IMR-90 (cell line): ENCODE data around the gene GINS1. TPM values are rescaled to one million over a fixed set of nuclear protein-coding genes. Genes with fewer than 3 reads are reported as not detected.
A peak's percentile ranks its signal among the peaks of the same experiment; 100 is the strongest.

Experiments used
- ATAC-seq: fragments of 200-7000 bp; cut with Tn5 transposase; 2 replicates; pipeline ENCODE4 v1.9.1; 2020; ENCODE audit warnings: low read depth, mild to moderate bottlenecking, moderate library complexity
- BruUV-seq: library from RNA; stranded (reverse); fragments of 400-500 nt; replicated peaks from 2 replicates; lab custom pipeline; 2021; lab: Mats Ljungman, UMichigan
- CTCF ChIA-PET: fragments of 300-600 bp; formaldehyde crosslinking; extraction: SDS; loops from one replicate; lab custom pipeline; 2021; ENCODE audit warnings: antibody characterized with exemption; lab: Yijun Ruan, JAX
- POLR2A ChIA-PET: fragments of 300-600 bp; sonication (Branson Sonifier 250); formaldehyde crosslinking; loops from one replicate; lab custom pipeline; 2022; ENCODE audit warnings: antibody characterized with exemption; ENCODE audit not compliant: unreplicated experiment; lab: Charles Lee
- DNase-seq: peaks from one replicate; pipeline ENCODE4 v3.0.0; 2013
- H2AFZ ChIP-seq: replicated peaks from 2 replicates; pipeline ENCODE3; 2013; ENCODE audit warnings: low read length, mild to moderate bottlenecking; ENCODE audit not compliant: poor library complexity
- H2AK5ac ChIP-seq: 2 replicates; pipeline ENCODE4 v1.6.1; 2013; ENCODE audit warnings: low read depth, low read length, inconsistent platforms
- H2AK9ac ChIP-seq: replicated peaks from 2 replicates; pipeline ENCODE3; 2013; ENCODE audit warnings: mild to moderate bottlenecking, low read depth, low read length, moderate library complexity; ENCODE audit not compliant: poor library complexity
- H2BK120ac ChIP-seq: 2 replicates; pipeline ENCODE4 v1.6.1; 2013; ENCODE audit warnings: low read depth, low read length, inconsistent platforms
- H2BK15ac ChIP-seq: 3 replicates; pipeline ENCODE4 v1.6.1; 2013; ENCODE audit warnings: low read depth, low read length, inconsistent platforms
- H2BK20ac ChIP-seq: 2 replicates; pipeline ENCODE4 v1.6.1; 2013; ENCODE audit warnings: low read depth, mild to moderate bottlenecking, inconsistent platforms, low read length, moderate library complexity
- H2BK5ac ChIP-seq: 2 replicates; pipeline ENCODE4 v1.6.1; 2013; ENCODE audit warnings: mild to moderate bottlenecking, low read depth, low read length, inconsistent platforms; ENCODE audit not compliant: poor library complexity, severe bottlenecking
- H3K14ac ChIP-seq: replicated peaks from 2 replicates; pipeline ENCODE4 v1.6.1; 2013; ENCODE audit warnings: low read depth, low read length, inconsistent platforms
- H3K18ac ChIP-seq: 2 replicates; pipeline ENCODE4 v1.6.1; 2013; ENCODE audit warnings: low read depth, low read length, control low read depth
- H3K23ac ChIP-seq: 2 replicates; pipeline ENCODE4 v1.6.1; 2013; ENCODE audit warnings: low read depth, low read length, inconsistent platforms
- H3K27ac ChIP-seq: 2 replicates; pipeline ENCODE4 v1.5.1; 2013; ENCODE audit warnings: mild to moderate bottlenecking, control low read depth, low read length; ENCODE audit not compliant: insufficient read depth
- H3K27me3 ChIP-seq: 2 replicates; pipeline ENCODE4 v1.6.1; 2013; ENCODE audit warnings: low read length; ENCODE audit not compliant: control insufficient read depth, insufficient read depth
- H3K36me3 ChIP-seq: 2 replicates; pipeline ENCODE4 v1.6.1; 2013; ENCODE audit warnings: low read length, mixed read lengths; ENCODE audit not compliant: control insufficient read depth, insufficient read depth
- H3K4ac ChIP-seq: 2 replicates; pipeline ENCODE4 v1.6.1; 2013; ENCODE audit warnings: low read depth, low read length, inconsistent platforms
- H3K4me1 ChIP-seq: 2 replicates; pipeline ENCODE4 v1.6.1; 2013; ENCODE audit warnings: low read length, mixed read lengths; ENCODE audit not compliant: control insufficient read depth, insufficient read depth
- H3K4me2 ChIP-seq: 2 replicates; pipeline ENCODE4 v1.6.1; 2013; ENCODE audit warnings: low read depth, mild to moderate bottlenecking, control low read depth, low read length, moderate library complexity
- H3K4me3 ChIP-seq: 2 replicates; pipeline ENCODE4 v1.5.1; 2013; ENCODE audit warnings: low read depth, mild to moderate bottlenecking, control low read depth, low read length, moderate library complexity; ENCODE audit not compliant: insufficient read depth
- H3K56ac ChIP-seq: 2 replicates; pipeline ENCODE4 v1.6.1; 2013; ENCODE audit warnings: low read length, inconsistent platforms; ENCODE audit not compliant: insufficient read depth; ENCODE audit errors: extremely low read depth
- H3K79me1 ChIP-seq, 2 experiments: 2 replicates each; pipeline ENCODE4 v1.6.1; 2013; ENCODE audit warnings: low read length in 2 of 2, inconsistent platforms in 1 of 2, low read depth in 1 of 2
- H3K9ac ChIP-seq: 2 replicates; pipeline ENCODE4 v1.6.1; 2013; ENCODE audit warnings: low read depth, low read length, control low read depth
- H3K9me1 ChIP-seq: 2 replicates; pipeline ENCODE4 v1.6.1; 2013; ENCODE audit warnings: low read length, inconsistent platforms; ENCODE audit not compliant: insufficient read depth
- H3K9me3 ChIP-seq: 2 replicates; pipeline ENCODE4 v1.6.1; 2013; ENCODE audit warnings: low read length; ENCODE audit not compliant: control insufficient read depth, insufficient read depth
- H4K20me1 ChIP-seq: 2 replicates; pipeline ENCODE4 v1.6.1; 2013; ENCODE audit warnings: low read length, inconsistent platforms; ENCODE audit not compliant: insufficient read depth
- H4K5ac ChIP-seq: 2 replicates; pipeline ENCODE4 v1.6.1; 2013; ENCODE audit warnings: mild to moderate bottlenecking, low read depth, low read length, control low read depth
- H4K8ac ChIP-seq, 2 experiments: 2 replicates each; pipeline ENCODE4 v1.6.1; 2013; ENCODE audit warnings: low read depth in 2 of 2, low read length in 2 of 2, control low read depth in 1 of 2, inconsistent platforms in 1 of 2
- H4K91ac ChIP-seq: 2 replicates; pipeline ENCODE4 v1.6.1; 2013; ENCODE audit warnings: low read depth, low read length, inconsistent platforms; ENCODE audit not compliant: insufficient read depth
- BHLHE40 ChIP-seq: fragments of 150-350 bp; IDR thresholded peaks from 2 replicates; pipeline ENCODE4 v1.6.1; 2016; ENCODE audit warnings: mild to moderate bottlenecking, low read depth, low read length
- CEBPB ChIP-seq: IDR thresholded peaks from 2 replicates; pipeline ENCODE4 v1.6.1; 2012; ENCODE audit warnings: low read depth, low read length, improper control_type of control experiment
- CTCF ChIP-seq: conservative IDR thresholded peaks from 2 replicates; pipeline ENCODE4 v1.5.1; 2012; ENCODE audit warnings: mild to moderate bottlenecking, low read depth, low read length, improper control_type of control experiment
- ELK1 ChIP-seq: fragments of 150-350 bp; IDR thresholded peaks from 2 replicates; pipeline ENCODE4 v1.6.1; 2016; ENCODE audit warnings: low read depth, mild to moderate bottlenecking, low read length, moderate library complexity, borderline replicate concordance
- FOS ChIP-seq: fragments of 150-350 bp; IDR thresholded peaks from 2 replicates; pipeline ENCODE4 v1.6.1; 2016; ENCODE audit warnings: low read depth, low read length
- MAFK ChIP-seq: IDR thresholded peaks from 2 replicates; pipeline ENCODE4 v1.6.1; 2012; ENCODE audit warnings: low read depth, low read length, improper control_type of control experiment
- MXI1 ChIP-seq: IDR thresholded peaks from 2 replicates; pipeline ENCODE4 v1.6.1; 2012; ENCODE audit warnings: low read depth, mild to moderate bottlenecking, low read length, moderate library complexity, borderline replicate concordance
- POLR2A ChIP-seq: IDR thresholded peaks from 2 replicates; pipeline ENCODE4 v1.6.1; 2012; ENCODE audit warnings: mild to moderate bottlenecking, low read depth, low read length
- RAD21 ChIP-seq: IDR thresholded peaks from 2 replicates; pipeline ENCODE4 v1.6.1; 2012; ENCODE audit warnings: low read length, improper control_type of control experiment
- RCOR1 ChIP-seq: IDR thresholded peaks from 2 replicates; pipeline ENCODE4 v1.6.1; 2012; ENCODE audit warnings: mild to moderate bottlenecking, low read length, improper control_type of control experiment; ENCODE audit not compliant: insufficient replicate concordance
- RFX5 ChIP-seq: IDR thresholded peaks from 2 replicates; pipeline ENCODE4 v1.8.0; 2012; ENCODE audit warnings: low read depth, mild to moderate bottlenecking, low read length, moderate library complexity
- SMC3 ChIP-seq: fragments of 150-350 bp; IDR thresholded peaks from 2 replicates; pipeline ENCODE4 v1.6.1; 2016; ENCODE audit warnings: low read depth, mild to moderate bottlenecking, antibody characterized with exemption, low read length, moderate library complexity
- WGBS, 2 experiments: methylation state at CpG; one replicate each; pipeline versions ENCODE4 v1.1.5 to v1.1.7; 2013; ENCODE audit warnings: missing lambda C conversion rate in 2 of 2; ENCODE audit not compliant: insufficient read length in 1 of 2; ENCODE audit errors: extremely low coverage in 2 of 2; 5-methylcytosine and 5-hydroxymethylcytosine counted together
- dilution Hi-C: fragments of 300-500 bp; cut with HindIII; formaldehyde crosslinking; loops from one replicate; pipeline ENCODE4 v1.14.3; 2018; ENCODE audit warnings: low sequenced_read_pairs; ENCODE audit not compliant: unreplicated experiment
- in situ Hi-C: fragments of 300-500 bp; cut with MboI; formaldehyde crosslinking; loops from 3 replicates; pipeline ENCODE4 v1.14.3; 2019; ENCODE audit warnings: low sequenced_read_pairs, inconsistent platforms, mixed read lengths
- intact Hi-C: fragments of 100-400 bp; cut with micrococcal nuclease; formaldehyde crosslinking; loops from 2 replicates; pipeline ENCODE4 v1.10.0; 2022
- polyA plus RNA-seq, 3 experiments: library from polyadenylated mRNA; depleted of rRNA; stranded (reverse); fragments of >200 nt; gene quantifications; 2 replicates each; pipeline ENCODE4 v1.2.3, GENCODE V29; 2012; ENCODE audit warnings: low replicate concordance in 1 of 3
- total RNA-seq: library from RNA; depleted of rRNA; stranded (reverse); fragments of >200 nt; gene quantifications from 2 replicates; pipeline ENCODE4 v1.2.3, GENCODE V29; 2012
- TF ChIP-seq, protein P1 (sequence below): fragments of 150-350 bp; IDR thresholded peaks from 2 replicates; pipeline ENCODE4 v1.6.1; 2017; ENCODE audit warnings: mild to moderate bottlenecking, antibody characterized with exemption, low read length, low read depth

The GINS1 gene
- total and polyA plus RNA-seq, 2 of the 4 experiments (the other 2 are of a cell fraction): 4.9 to 6.6 TPM

DNA sequence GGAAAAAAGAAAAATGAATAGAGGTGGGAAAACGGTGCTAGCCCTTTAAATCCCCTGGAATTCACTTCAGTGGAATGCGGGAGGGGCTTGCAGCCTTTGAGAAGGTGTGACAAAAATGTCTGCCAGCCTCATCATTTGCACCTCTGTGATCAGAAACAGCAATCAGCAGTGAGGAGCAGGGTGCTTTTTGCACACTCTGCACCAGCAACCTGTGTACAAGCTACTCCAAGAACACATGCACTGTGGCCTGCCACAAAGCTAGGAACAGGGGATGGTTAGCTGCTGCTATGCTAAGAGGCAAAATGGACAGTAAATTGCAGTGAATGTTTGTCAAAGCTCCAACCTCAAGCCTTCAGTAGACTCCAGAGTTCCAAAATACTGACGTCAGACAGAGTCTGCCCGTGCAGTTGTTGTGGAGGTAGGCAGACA is 29.7 kb downstream of the GINS1 start:
- H3K27me3 ChIP-seq: no peaks in the 10 kb centered on the region
- H3K4ac ChIP-seq: no peak overlapping the region
- no peak overlapping the region for H4K91ac ChIP-seq
- peak; percentile 68 for ATAC-seq
- H3K4me3 ChIP-seq: no peak overlapping the region
- no peak for TF ChIP-seq RCOR1
- TF ChIP-seq MAFK: no peak
- no peak for TF ChIP-seq FOS
- no peak for TF ChIP-seq POLR2A
- TF ChIP-seq ELK1: no peak
- no peak for TF ChIP-seq BHLHE40
- no peak for TF ChIP-seq MXI1
- no peak for TF ChIP-seq SMC3
- no peak for TF ChIP-seq RFX5
- TF ChIP-seq CEBPB: no peak
- TF ChIP-seq RAD21: no peak
- TF ChIP-seq, protein P1, sequence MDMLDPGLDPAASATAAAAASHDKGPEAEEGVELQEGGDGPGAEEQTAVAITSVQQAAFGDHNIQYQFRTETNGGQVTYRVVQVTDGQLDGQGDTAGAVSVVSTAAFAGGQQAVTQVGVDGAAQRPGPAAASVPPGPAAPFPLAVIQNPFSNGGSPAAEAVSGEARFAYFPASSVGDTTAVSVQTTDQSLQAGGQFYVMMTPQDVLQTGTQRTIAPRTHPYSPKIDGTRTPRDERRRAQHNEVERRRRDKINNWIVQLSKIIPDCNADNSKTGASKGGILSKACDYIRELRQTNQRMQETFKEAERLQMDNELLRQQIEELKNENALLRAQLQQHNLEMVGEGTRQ: no peak
- no peak for TF ChIP-seq CTCF
- intact Hi-C loops: no loop called here
- peak overlapping the region; percentile 82 for H2AFZ ChIP-seq
- no peak overlapping the region for H2AK9ac ChIP-seq
- H2AK5ac ChIP-seq: no peak overlapping the region
- H4K5ac ChIP-seq: no peak overlapping the region
- in situ Hi-C loops: loop anchor here (25.0 kb wide), 1 partner anchor 425 kb away; no protein-coding TSS in a partner anchor
- peaks cover 4% of the 10 kb centered on the region; the same call in 1 of the 2 replicates for H3K36me3 ChIP-seq
- no peak overlapping the region for H3K18ac ChIP-seq
- no peak overlapping the region for H3K9ac ChIP-seq
- dilution Hi-C loops: no loop called here
- no peak overlapping the region for H2BK20ac ChIP-seq
- no peak overlapping the region for H2BK5ac ChIP-seq
- 29% methylated on average over 2 of the region's 4 CpGs; no CpG with 5 or more reads in 1 of the 2 experiments for WGBS, 2 experiments
- H3K27ac ChIP-seq: no peak overlapping the region
- DNase-seq: peak; percentile 40
- H3K4me2 ChIP-seq: no peak overlapping the region
- H2BK15ac ChIP-seq: no peak overlapping the region
- H4K20me1 ChIP-seq: no peaks in the 10 kb centered on the region
- ChIA-PET POLR2A (no interaction called here), CTCF (interaction anchor here (0.6 kb wide), 1 partner anchor 88 kb away, joined by 3 read pairs; no protein-coding TSS in a partner anchor)
- H3K9me3 ChIP-seq: no peaks in the 10 kb centered on the region
- no peak overlapping the region for H3K56ac ChIP-seq
- no peak overlapping the region for H2BK120ac ChIP-seq
- H3K14ac ChIP-seq: no peak overlapping the region
- H3K23ac ChIP-seq: no peak overlapping the region
- BruUV-seq: no TSS peak
- peaks cover 2% of the 10 kb centered on the region; the same call in 1 of the 2 replicates for H3K4me1 ChIP-seq
- H4K8ac ChIP-seq: peak overlapping the region in 1 of 2 experiments; percentile 22; a peak in 1 of 4 replicates
- H3K9me1 ChIP-seq: no peaks in the 10 kb centered on the region; the same call in 1 of the 2 replicates
- H3K79me1 ChIP-seq: no peaks in the 10 kb centered on the region; a peak in 2 of 4 replicates
